ENCODE measurements around the gene SLC25A12.

DNA sequence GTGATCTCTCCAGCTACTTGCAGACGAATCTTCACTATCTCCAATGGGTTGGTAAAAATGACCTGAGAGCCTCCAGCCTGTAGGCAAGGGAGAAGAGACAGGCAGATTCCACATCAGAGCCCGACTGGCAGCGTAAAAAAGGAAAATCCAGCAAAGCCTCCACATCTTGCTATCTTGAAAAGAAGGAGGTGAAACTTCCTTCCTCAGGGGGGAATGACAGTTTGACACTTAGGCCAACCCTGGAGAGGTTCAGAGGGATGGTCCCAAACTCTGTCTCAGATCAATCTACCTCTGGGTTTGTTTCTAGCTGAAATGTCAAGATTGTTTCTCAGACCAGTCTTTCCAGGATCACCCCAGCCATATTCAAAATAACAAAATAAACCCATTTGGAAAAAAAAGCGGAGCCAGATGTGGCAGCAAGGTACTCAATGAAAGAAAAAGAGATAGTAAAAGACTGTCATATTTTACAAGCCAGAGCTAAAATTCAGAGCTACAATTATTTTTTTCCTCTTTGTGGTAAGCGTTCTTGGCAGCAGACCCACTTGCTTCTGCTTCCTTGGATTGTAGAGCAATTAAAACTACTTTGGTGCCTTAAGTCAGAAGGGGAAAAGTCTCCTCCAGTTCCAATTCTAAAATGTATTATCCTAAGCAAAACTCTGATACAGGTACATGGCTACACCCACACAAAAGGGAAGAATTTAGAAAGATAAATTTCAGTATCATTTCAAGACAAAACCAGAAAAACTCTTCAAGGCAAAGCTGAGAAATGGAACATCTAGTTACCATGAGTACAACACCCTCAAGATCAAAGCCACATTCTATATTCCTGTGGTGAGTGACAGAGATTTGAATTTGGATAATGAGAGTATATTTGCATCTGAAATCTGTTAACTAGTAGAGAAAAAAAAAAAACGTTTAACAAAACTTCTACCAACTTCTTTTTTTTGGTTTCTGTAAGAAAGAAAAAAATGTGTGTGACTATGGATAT, 100.1 kb downstream of the SLC25A12 start:
- TF ChIP-seq, protein P1, sequence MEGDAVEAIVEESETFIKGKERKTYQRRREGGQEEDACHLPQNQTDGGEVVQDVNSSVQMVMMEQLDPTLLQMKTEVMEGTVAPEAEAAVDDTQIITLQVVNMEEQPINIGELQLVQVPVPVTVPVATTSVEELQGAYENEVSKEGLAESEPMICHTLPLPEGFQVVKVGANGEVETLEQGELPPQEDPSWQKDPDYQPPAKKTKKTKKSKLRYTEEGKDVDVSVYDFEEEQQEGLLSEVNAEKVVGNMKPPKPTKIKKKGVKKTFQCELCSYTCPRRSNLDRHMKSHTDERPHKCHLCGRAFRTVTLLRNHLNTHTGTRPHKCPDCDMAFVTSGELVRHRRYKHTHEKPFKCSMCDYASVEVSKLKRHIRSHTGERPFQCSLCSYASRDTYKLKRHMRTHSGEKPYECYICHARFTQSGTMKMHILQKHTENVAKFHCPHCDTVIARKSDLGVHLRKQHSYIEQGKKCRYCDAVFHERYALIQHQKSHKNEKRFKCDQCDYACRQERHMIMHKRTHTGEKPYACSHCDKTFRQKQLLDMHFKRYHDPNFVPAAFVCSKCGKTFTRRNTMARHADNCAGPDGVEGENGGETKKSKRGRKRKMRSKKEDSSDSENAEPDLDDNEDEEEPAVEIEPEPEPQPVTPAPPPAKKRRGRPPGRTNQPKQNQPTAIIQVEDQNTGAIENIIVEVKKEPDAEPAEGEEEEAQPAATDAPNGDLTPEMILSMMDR (IDR thresholded peaks at IDR 0.05), result no peak
- no peak for TF ChIP-seq POLR2A (IDR thresholded peaks at IDR 0.05)
